Measurements from ENCODE around the gene GFI1B.

The GFI1B gene

DNA sequence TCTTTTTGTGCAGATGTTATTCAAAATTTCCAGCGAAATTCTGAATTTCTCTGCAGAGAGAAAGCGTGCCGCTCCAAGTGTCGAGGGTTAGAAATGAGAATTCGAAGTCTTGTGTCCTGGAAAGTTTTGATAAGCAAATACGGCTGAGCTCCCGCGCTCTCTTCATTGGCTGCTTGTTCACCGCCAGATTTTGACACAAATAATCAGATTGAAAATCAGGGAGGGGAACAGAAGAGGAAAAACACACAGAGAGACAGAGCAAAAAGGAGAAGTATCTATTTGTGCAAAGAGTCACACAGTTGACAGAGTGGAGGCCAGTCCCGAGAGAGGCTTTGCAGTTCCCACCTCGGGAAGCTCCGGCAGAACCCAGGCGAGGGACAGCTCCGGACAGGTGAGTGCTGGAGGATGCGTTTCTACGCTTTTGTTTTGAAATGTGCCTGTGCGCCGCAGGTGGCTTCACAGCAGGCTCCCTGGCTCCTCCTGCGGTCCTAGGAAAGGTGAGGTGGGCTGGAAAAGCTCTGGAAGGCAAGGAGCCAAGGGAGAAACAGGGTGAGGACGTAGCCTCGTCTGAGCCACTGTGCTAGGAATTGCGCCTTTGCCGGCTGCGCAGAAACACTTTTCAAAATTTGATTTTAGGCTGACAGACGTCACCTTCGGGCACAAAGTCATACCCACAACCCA is at the start of gene GFI1B:
Gene GFI1B (plus strand): TSS at position 244 of the 681 bp plus-strand sequence. CDS start 7,985 bp downstream, outside the sequence.
- DNase-seq = no peak

DNA sequence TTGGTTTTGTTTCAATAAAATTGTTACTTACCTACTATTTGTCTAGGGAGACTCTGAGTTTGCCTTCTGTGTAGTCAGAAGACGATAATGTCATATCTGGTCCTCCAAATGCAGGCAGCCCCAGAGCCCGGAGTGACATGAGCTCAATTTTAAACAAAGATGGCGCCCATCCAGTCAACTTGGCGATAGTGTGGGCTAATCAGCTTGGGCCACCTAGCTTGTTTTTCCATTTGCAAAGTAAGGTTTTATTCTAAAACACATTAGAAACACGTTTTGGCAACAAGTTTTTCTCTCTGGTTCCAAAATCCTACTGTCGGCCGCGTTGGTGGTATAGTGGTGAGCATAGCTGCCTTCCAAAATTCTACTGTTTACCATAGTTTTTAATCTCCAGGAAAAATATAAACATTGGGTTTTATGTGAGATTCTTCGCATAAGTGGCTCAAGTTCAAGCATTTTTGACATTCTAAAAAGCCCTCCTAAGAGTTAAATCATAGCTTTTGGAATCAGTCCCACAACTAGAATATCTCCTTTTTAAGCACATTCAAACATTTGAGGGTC is 47.2 kb upstream of the GFI1B start:
- no peak for DNase-seq

DNA sequence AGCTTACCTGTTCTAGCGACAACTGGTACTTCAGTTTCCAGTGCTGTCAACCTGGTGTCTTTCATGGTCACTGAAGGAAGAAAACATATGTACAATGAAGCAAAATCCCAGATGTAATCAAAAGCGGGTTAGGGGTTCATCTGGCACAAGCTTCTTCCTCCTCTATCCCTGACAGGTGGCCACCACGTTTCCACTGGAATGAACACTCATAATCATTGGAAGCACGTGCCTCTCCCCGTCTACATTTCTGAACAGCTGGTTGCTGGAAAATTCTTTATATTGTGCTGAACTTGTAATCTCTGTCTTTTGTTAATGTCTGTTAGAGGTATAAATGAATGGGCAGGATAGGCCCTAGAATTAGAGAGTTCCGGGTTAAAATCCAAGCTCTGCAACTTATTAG is 43.5 kb upstream of the GFI1B start:
- DNase-seq = no peak

DNA sequence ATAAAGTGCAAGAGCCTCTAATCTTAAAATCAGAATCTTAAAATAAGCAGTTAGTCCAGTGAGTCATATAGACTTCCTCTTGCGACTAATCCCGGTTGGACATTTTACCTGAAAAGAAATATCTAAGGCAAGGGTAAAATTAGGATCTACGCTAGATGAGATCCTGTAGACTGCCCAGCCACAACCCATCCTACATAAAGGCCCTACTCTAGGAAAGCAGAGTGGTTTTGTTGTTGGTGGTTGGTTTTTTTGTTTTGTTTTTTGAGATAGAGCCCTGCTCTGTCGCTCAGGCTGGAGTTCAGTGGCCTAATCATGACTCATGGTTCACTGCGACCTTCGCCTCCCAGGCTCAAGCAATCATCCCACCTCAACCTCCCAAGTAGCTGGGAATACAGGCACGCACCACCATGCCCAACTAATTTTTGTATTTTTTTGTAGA is 41.0 kb upstream of the GFI1B start:
- DNase-seq = no peak

DNA sequence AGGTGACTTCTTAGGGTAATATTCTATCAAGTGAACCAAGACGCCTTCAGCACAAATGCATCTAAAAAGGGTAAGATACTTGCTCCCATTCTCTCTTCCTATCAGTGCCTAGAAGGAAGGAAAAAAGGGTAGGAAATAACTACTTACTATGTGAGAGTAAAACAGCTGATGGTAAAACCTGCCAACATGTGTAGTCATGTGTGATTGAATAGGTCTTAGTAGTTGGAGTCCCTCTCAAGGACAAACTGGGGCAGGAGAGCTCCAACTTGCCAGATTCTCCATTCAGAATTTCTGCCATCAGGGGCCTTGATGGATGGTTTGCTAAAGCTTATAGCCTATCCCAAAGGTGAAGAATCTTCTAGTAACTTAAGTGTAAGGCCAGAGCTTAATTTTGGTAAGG is 39.3 kb upstream of the GFI1B start:
- no peak for DNase-seq

DNA sequence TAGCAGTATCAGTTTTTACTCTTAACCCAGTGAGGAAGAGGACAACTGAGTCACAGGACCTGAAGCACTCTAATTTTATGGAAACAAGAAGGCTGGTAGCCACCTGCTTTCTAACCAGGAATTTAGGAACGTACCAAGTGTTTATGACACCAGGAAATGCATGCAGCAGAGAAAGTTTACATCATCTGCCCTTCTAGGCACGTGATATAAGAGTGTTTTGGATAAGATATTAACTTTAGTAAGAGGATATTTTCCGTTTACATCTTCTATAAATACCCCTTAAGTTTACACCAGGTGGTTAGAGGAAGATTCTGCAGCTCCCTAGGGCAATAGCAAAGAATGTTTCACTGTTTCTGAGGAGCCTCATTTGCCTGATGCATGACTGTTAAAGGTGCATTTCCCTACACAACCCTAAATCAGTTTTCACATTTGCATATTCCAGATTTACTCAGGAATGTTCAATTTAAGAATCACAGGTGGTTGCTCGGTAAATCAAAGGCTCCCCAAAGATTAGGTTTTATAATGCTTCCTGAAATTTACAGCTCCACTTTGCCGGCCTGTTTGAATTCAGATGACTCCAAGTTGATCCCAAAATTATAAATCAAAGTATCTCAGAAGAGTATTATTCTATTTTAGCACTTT is 35.8 kb upstream of the GFI1B start:
- no peak for DNase-seq

DNA sequence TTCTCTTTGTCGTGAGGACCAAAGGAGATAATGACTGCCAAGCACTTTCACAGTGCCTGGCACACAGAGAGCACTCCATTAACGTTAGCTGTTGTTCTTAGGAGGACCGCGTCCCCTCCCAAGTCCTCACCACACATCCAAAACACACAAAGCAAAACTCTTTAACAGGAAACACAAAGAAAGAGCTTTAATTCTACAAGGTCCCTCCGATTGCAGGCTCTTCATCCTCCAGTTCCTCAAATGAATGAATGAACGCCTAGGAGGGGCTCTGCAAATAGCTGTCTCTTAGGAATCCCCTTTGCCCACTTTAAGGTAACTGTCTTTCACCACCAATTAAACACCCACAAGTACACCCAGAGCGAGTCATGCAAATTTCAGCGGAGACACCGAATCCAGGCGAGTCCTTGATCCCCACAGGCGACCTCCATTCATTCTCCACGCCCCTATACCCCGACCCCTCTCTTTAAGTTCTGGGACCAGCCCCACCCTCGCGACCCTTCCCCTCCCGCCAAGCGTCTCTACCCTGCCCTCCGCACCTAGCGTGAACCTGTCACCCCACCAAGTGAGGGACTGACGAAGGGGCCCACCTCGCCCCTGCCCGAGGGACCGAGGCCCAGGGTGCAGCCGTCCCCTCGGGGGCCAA is 34.7 kb upstream of the GFI1B start:
- peak in 5 of 51 donors; percentile 22 to 47 (median 32) for DNase-seq

DNA sequence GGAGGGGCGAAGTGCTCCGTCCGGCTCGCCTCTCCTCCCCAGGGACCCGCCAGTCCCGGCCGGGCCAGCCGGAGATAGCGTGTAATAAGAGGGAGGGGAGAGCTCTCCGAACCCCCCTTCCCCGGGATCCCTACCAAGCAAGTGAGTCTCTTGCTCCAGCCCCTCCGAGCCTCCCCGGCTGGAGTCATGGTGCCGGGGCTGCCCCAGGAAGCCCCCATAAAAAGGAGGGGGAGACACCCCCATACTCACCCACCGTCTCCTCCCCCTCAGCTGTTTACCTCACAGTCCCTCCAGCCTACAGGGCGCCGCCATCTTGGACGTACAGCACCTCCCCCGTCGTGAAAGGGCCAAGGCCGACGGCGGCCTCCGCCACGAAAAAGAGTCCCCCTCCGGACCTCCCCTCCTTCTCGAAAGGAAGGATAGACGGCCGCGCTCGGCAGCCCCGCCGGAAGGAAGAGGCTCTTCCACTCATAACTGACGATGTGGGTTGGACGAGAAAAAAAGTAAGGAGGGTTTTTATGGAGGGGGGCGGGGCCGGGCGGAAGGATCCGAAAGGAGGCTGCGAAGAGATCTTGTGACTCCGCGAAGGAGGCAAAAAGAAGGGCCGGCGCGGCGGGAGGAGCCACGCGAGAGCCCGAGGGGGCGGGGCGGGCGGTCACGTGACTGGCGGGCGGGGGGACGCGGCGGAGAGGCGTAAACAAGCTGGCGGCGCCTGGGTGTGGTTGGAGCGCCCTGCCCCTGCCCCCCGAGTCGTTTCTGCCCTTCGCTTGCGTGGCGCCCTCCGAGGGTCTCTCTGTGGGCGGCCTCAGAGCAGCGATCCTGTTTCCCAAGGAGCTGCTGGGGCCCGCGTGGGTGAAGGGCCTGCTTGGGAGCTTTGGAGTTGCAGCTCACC is 34.0 kb upstream of the GFI1B start, which contains the start of gene TSC1:
Gene TSC1 (minus strand): TSS at position 323 of the 892 bp plus-strand sequence. CDS start 15,744 bp downstream, outside the sequence.
- DNase-seq = peak; percentile 82 to 98 (median 93)

DNA sequence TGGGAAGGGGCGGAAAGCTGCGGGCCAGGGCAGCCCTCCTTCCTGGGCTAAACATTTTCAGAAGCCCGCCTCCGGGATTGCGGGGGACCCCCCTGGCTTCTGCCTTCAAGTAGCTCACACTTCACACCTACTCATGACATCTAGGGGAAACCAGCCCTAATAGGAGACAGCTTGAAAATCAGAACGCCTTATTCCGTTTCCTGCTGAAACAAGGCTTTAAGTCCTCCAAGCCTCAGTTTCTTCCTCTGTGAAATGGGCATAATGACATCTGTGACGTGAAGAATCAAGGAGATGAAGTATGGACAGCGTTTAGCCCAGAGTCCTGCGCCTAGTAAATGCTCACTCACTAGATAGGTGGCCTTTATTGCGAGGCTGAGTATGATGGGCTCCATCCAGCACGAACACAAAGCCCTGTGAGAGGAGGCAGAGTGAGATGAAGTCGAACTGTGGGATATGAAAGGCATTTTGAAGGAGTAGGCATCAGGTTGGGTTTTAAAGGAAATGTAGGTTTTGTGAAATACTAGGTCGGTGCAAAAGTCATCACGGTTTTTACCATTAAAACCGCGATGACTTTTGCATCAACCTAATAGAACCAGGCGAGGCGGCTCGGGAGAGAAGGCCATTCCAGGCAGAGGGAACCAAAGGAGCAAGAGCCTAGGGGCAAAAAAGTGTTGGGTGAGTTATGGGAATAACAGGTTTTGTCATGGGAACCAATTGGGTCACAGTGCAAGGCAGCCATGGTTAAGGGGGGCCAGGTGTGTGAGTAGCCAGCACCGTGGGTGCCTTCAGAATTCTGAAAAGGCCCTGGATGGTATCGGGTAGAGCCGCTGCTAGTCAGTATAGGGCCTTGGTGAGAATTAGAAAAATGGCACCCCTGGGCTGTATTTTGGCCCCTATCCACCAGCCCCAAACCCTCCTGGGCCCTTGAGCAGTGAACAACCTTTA is 33.0 kb upstream of the GFI1B start:
- DNase-seq = no peak

DNA sequence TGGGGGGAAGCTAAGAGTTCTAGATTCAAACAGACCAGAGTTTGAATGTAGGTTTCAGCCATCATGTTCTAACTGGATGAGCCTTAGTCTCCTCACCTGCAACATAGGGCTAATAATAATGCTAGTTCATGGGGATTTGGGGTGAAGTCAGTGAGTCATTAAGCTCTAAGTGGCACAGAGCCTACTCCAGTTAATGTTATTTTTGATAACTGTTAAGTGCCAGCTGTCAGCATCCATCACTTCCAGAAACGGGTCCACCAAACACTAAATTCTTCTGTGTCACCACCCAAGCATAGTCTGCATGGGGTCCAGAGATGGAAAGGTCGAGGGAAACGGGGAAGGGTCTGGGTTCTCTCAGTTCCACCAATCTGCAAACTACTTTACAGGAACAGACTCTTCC is 32.3 kb upstream of the GFI1B start:
- DNase-seq = no peak

DNA sequence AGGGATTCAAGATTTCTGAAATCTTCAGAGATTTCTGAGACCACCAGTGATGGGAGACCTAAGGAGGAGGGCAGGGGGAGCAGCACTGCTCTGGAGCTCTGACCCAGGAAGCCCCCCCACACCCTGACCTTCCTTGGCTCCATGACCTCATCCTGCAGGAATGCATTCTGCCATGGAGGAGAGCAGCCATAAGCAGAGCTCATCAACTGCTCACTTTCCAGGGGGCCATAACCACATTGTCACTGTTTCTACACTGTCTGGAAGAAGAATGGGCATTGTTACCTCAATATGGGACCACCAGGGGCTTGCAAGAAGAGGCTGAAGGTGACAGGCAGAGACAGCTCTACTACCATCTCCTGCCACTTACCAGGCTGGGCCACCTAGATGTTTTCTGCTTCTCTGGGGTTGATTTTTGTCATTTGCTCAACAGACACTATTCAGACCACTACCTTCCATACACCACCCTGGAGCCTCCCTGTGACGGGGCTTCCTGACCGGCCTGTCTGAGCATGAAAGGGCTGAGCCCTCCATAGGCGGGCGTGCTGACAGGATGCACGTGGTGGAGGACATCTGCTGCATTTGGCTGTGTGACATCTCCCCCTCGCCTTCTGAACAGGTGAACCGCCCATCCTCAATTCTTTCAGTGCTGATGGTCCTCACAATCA is 31.7 kb upstream of the GFI1B start:
- DNase-seq = no peak

DNA sequence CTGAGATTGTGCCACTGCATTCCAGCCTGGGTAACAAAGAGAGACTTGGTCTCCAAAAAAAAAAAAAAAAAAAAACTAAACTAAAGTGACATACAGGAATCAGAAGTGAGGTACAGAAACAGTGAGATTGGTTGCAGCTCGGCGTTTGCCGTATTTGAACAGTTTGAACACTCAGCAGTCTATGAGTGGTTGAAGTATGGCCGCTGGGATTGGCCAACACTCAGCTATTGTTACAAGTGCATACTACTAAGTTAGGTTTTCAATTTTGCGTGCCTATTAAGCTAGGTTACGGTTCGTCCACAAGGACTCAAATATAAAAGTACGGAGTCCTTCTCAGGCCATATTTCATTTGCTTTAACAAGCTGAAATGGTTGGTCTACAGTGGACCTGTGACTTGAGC is 30.7 kb upstream of the GFI1B start:
- DNase-seq = no peak

DNA sequence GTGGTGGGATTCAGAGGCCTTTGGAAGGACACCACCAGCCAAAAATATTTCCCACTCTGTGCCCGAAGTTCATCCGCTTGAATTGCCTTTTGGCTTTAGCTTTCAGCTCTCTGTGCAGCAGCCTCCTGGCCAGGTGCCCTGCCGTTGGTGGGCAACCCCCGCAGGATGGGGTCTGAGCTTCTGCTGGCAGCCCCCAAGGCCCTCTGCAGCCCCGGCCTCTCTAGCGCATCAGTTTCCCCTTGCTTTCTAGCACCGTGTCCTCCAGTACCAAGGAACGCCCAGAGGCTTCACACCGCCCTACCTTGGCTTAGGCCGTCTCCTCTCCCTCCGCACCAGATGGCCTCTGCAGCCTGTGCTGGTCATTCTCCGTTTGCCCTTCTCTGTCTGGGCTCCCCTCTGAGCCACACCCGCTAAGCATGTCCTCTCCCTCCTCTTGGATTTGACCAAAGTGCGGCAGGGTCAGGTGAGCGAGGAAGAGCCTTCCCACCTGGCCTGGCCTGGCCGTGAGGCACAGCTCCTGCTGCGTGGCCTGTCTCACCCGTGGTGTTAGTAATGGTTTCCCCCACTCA is 29.9 kb upstream of the GFI1B start:
- DNase-seq = no peak

DNA sequence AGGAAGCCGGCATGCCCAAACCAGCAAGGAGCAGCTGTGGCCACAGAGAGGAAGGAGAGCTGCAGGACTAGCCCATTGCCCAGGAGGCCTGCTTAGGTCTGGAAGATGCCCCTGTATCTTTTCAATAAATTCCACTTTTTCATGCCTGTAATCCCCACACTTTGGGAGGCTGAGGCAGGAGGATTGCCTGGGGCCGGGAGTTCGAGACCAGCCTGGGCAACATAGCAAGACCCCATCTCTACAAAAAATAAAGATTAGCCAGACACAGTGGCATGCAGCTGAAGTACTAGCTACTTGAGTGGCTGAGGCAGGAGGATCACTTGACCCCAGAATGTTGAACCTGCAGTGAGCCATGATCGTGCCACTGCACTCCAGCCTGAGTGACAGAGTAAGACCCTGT is 28.8 kb upstream of the GFI1B start:
- DNase-seq = no peak

DNA sequence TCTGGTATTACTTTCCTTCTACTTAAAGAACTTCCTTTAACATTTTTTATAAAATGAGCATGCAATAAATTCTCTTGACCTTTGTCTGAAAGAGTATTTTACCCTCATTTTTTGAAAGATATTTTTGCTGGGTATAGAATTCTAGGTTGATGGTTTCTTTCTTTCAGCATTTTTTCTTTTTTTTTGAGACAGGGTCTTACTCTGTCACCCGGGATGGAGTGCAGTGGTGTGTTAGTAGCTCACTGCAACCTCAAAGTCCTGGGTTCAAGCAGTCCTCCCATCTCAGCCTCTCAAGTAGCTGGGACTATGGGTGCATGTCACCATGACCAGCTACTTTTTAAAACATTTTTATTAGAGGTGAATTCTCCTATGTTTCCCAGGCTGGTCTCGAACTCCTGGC is 23.4 kb upstream of the GFI1B start:
- DNase-seq = no peak

DNA sequence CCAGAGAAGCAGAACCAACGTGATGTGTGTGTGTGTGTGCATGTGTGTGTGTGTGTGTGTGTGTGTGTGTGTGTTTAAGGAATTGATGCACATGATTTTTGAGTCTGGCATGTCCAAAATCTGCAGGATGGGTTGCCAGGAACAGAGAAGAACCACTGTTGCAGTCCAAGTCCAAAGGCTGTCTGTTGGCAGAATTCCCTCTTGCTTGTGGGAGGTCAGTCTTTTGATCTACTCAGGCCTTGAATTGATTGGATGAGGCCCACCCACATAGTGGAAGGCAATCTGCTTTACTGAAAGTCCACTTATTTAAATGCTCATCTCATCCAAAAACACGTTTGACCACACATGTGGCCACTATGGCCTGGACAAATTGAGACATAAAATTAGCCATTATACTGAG is 22.7 kb upstream of the GFI1B start:
- no peak for DNase-seq

DNA sequence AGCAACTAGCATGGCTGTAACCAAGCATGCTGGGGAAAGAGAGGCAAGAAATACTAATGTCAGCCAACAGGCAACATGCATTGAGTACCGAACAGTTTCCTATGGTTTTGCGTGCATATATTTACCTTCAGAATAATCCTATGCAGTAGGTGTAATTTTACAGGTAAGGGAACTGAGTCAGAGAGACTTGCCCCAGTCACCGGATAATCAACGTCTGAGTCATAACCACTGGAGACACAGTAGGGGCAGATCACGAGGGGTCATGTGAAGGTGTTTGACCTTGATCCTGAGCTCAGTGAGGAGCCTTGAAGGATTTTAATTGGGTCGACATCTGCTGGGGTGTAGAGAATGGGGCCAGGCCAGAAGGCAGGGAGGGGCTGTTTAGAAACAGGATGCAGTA is 20.7 kb upstream of the GFI1B start:
- DNase-seq = no peak

DNA sequence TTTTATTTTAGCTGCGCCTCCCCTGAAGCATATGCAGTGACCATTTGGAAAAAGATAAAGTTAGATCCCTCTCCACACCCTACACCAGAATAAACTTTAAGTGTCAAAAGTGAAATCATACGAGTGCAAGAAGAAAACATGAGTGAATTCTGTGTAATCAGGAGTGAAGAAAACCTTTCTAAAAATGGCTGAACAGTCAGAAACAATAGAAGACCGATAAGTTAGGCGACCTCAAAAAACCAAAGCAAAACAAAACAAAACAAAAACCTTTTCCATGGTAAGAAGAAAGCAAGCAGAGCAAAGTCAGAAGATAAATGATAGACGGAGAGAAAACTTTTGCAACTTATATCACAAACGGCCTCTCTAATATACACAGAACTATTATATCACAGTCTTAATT is 17.5 kb upstream of the GFI1B start:
- DNase-seq = no peak

DNA sequence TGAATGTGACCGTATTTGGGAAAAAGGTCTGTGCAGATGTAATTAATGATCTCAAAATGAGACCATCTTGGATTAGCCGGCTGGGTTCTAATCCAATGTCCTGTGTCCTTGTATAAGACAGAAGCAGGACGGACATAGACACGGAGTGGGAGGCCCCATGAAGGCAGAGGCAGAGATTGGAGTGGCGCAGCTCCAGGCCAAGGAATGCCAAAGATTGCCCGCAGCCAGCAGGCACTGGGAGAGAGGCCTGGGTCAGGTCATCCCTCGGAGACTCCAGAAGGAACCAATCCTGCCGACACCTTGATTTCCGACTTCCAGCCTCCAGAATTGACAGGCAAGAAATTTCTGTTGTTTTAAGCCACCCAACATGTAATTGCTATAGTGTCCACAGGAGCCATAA is 13.0 kb upstream of the GFI1B start:
- DNase-seq = no peak

All from hypothalamus (tissue), 51 donors.